Retina (tissue), 1 donor: Measurements from ENCODE around the gene UTP20.
A peak's percentile ranks its signal among the peaks of the same experiment; 100 is the strongest.
"Not testable (repeated sequence)": the region's sequence is repeated elsewhere in the genome, so short reads cannot be mapped to it uniquely, and the experiment has no call there.

Experiments used
- DNase-seq: peaks from one replicate; pipeline ENCODE4 v3.0.0-alpha.2; 2016

UTP20 gene

DNA sequence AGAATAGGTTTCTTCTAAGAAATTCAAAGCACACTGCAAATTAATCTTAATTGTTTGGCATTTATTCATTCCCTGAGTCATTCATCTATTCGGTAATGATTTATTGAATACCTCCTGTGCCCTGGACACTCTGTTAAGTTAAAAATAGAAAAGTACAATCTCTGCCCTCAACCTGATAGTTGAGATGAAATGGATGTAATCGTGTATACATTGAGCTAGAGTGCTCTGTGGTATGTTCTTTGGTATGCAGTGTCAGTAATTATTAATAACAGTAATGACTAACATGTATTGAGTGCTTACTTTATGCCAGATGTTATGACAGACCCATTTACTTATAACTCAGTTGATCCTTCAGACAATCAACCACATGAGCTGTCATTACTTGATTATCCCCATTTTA lies 47.6 kb downstream of the UTP20 start:
- DNase-seq = no peak

DNA sequence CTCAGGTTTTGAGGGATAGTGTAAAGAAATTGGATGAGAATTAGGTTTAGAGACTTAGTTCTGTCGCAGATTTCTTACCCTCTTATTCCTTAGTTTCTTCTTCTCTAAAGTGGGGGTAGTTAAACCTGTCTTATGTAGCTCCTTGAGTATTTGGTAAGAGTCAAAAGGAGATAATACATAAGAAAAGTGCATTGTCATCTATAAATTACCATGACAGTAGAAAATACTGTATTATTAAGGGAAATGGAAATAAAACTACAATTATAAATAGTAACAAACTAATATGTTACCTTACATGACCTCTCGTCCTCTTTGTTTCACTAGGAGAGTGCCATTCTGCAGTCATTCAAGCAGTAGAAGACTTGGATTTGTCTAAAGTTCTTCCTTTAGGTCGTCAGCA lies 49.0 kb downstream of the UTP20 start:
- no peak for DNase-seq

GRCh38 chr12:101330631-101331030 lies 50.7 kb downstream of the UTP20 start:
- no peak for DNase-seq

GRCh38 chr12:101336437-101336836 lies 56.5 kb downstream of the UTP20 start:
- no peak for DNase-seq

GRCh38 chr12:101338087-101338486 lies 58.2 kb downstream of the UTP20 start:
- no peak for DNase-seq

- no peak for DNase-seq
Measured at GRCh38 chr12:101343893-101344292, 64.0 kb downstream of the UTP20 start.

DNA sequence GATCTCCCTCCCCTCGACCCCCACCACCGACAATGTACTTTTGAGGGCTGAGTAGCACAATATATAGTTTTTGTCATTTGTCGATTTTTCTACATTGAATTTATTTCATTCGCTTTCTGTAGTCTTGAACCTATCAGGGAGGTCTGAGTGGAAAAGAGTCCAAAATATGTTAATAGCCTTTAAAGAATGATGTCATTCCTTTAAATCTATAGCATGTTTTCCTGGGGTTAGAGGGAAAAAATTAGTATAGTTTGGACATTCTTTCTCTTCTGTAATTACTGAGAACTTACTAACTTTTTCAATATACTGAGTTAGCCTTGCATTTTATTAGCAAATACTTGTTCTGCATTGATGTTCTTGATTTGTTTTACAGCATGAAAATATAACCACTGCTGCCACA lies 71.8 kb downstream of the UTP20 start:
- no peak for DNase-seq

DNA sequence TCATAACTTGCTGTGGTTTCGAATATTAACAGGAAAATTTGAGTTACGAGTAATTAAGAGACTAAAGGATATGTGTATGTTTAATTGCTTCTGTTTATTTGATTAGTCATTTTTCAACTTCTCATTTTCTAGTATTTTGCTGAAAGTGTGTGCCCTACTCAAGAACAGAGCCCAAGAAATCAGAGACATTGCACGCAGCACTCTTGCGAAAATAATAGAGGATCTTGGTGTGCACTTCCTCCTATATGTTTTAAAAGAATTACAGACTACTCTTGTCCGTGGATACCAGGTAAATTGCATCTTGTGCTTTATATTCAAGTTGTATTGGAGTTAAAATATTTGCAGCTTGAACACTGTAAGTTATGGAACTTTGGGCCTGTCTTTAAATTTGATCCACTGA lies 76.9 kb downstream of the UTP20 start:
- DNase-seq = no peak

DNA sequence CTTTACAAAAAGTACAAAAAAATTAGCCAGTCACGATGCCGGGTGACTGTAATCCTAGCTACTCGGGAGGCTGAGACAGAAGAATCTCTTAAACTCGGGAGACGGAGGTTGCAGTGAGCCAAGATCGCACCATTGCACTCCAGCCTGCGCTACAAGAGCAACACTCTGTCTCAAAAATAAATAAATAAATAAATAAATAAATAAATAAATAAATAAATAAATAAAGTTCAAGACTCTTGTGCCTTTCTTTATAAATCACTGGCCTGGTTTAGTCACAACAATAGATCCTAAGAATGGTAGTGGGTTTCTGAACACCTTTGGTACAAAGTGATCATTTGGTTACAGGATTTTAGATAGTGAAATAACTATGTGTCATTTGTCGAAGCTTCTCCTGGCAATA lies 81.5 kb downstream of the UTP20 start:
- no peak for DNase-seq

- no peak for DNase-seq
Measured at GRCh38 chr12:101368016-101368415, 88.1 kb downstream of the UTP20 start.

DNA sequence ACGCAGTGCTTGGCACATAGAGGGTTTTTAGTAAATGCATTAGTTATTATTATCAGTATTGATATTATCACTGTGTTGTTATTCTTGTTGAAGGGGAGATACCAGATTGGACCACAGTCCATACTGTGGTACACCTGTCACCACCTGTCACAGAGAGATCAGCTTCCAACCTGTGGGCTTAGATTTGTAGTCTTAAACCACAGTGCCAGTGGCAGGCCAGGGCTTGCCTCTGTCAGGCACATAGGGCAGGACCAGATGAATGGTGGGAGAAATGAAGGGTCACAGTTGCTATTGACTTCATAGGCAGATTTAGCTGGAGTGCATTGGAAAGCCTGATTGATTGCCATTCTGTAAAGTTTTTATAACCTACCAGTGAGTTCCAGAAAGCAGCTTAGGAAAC lies 92.5 kb downstream of the UTP20 start:
- no peak for DNase-seq

DNA sequence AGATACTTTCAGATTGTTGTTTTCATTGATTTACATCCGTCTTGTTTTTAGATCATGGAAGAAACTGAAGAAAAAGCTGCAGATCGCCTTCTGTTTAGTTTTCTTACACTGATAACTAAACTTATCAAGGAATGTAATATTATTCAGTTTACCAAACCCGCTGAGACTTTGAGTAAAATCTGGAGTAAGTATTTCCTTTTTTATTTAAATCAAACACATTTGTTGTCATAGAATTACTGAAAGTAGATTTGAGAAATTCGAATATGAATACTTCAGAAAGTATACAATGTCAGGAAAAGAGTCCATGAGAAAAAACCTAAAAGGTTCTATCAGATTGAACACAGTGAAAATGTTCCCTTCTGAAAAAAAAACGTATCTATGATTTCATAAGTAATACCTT lies 95.7 kb downstream of the UTP20 start:
- no peak for DNase-seq

- DNase-seq = no peak
Measured at GRCh38 chr12:101379149-101379548, 99.2 kb downstream of the UTP20 start.

- DNase-seq = not testable (repeated sequence)
Measured at GRCh38 chr12:101391181-101391580, 111.3 kb downstream of the UTP20 start.

DNA sequence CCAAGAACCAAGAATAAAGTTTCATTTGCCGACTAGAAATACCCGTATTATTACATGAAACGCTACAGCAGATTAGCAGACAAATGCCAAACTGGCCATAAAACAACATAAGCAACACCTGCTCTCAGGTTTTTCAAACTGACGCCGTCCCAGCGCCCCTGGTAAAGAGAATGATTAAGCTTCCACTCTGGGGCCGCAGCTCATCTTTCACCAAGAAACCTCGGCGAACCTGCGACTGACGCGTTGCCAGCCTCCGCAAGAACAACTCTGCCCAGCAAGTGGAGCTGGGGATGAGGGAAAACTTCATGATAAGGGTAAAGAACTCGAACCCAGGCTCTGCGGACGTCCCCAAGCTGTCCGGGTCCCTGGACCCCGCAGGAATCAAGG lies 127.1 kb downstream of the UTP20 start:
- no peak for DNase-seq

- DNase-seq = peak; percentile 99
Measured at GRCh38 chr12:101407436-101408345, 127.8 kb downstream of the UTP20 start, which contains the start of gene ARL1. ARL1 (minus strand) TSS chr12:101407772; CDS start chr12:101407645, 127 bp downstream.

DNA sequence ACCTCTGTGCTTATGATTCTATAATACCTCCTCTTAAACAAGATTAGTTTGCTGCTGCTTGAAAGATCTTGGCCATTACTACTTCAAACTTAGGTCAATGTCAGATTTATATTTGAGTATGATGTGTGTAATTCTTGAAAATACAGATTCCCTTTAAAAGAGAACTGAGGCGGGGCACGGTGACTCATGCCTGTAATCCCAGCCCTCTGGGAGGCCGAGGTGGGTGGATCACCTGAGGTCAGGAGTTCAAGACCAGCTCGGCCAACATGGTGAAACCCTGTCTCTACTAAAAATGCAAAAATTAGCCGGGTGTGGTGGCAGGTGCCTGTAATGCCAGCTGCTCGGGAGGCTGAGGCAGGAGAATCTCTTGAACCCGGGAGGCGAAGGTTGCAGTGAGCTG lies 130.3 kb downstream of the UTP20 start:
- DNase-seq = not testable (repeated sequence)

- DNase-seq = peak; percentile 25
Measured at GRCh38 chr12:101414533-101415119, 134.7 kb downstream of the UTP20 start.

DNA sequence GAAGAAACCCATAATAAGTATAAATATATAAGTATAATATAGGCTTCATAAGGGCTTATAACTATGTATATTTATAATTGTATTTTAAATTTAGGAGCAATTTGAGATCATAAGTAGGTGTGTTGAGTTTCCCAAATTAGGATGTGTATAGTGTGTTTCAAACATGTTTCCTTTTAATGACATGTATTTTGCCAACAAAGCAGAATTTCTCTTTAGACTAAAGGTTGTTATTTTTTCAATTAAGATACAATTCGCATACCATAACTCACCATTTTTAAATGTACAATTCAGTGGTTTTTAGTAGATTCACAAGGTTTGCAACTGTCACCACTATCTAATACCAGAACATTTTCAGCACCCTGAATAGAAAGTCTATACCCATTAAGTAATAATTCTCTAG lies 135.3 kb downstream of the UTP20 start:
- no peak for DNase-seq

- DNase-seq = not testable (repeated sequence)
Measured at GRCh38 chr12:101422066-101422465, 142.2 kb downstream of the UTP20 start.

GRCh38 chr12:101424620-101425019 lies 144.7 kb downstream of the UTP20 start:
- no peak for DNase-seq

DNA sequence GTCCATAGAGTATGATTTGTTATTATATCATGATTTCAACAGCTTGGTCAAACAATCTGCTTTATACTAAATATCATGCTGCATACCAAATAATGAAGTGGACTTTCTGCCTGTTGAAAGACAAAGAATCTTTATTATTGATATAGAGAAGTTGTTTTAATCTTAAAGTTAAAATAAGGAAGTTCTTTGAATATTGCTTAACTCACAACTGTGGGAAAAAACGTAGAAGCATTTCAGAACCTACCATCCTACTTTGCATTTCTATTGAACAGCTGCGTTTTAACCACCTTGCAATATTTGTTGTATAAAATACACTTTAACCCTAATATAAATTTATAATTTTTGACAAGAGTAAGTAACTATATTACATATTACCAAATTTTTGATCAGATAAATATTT lies 150.6 kb downstream of the UTP20 start:
- no peak for DNase-seq

DNA sequence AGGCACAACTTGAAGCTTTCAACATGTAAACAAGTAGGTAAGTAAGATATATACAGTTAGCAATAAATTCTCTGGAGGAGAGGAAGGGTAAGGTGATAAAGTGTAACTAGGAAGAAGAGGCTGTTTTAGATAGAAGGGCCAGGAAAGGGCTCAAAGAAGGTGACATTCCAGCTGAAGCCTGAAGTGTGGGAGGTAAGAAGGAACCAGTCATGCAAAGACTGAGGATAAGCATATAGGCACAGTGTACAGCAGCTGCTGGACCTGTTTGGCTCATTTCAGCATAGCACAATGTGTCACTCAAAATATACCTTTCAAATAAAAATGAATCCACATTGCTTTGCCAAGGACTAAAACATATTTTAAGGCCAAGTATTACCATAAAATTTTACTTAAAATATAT lies 156.2 kb downstream of the UTP20 start:
- no peak for DNase-seq
